HG02884 (cell line): ENCODE results near the gene RBFOX2.
"Not testable (repeated sequence)": the region's sequence is repeated elsewhere in the genome, so short reads cannot be mapped to it uniquely, and the experiment has no call there.

Experiments used
- ATAC-seq: cut with Tn5 transposase; IDR thresholded peaks from one replicate; pipeline ENCODE4 v1.9.1; 2021; ENCODE audit warnings: mild to moderate bottlenecking, moderate library complexity; ENCODE audit not compliant: unreplicated experiment

The RBFOX2 gene, protein sequence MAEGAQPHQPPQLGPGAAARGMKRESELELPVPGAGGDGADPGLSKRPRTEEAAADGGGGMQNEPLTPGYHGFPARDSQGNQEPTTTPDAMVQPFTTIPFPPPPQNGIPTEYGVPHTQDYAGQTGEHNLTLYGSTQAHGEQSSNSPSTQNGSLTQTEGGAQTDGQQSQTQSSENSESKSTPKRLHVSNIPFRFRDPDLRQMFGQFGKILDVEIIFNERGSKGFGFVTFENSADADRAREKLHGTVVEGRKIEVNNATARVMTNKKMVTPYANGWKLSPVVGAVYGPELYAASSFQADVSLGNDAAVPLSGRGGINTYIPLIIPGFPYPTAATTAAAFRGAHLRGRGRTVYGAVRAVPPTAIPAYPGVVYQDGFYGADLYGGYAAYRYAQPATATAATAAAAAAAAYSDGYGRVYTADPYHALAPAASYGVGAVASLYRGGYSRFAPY

DNA sequence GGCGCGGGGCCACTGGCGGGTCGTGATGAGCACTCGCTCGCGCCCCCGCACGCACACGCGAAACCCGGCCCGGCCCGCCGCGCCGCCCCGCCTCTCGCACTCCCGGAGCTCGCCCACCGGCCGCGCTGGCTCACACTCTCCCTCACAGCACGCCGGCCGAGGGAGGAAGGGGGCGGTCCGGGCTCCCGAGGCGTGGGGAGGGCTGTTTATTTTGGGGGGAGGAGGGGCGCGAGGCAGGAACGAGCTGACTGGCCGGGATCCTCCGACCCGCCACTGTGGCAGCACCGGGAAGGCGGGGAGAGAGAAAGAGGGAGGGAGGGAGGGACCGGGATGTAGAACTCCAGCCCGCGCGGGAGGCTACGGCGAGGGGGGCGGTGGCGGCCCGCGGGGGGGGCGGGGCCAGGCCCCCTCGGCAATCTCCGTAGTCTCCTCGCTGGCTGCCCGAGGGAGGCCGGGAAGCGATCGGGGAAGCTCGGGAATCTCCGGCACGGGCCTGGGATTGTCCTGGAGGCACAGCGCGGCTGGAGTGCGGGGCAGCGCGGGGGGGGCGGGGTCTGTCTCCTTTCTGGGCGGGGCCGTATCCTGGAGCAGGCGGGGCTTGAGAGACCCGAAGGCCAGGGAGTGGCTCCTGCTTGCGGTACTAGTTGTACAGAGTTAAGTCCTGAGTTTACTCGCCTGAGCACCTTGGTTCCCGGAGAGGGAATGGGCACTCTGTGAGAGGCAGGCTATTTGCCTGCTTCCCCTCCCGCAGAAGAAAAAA lies at the start of gene RBFOX2:
Gene RBFOX2 (minus strand): TSS at position 179 of the 760 bp plus-strand sequence. CDS start 399 bp downstream, outside the sequence.
- no peak for ATAC-seq

DNA sequence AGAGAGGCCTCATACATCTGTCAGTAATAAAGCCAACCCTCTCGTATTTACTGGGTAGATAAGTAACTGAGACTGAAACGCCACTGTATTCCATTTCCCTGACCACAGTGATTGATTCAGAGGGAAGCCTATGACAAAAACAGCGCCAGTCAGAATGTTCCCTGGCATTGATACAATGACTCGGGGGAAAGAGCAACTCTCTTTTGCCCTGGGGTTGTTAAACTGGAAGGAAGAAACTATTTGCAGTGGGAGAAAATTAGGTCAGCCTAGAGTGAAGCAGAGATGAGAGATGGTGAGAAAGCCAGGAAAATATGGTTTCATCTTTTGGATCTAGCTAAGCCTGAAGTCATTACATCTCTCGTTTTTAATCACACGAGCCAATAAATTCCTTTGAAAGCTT lies 48.6 kb upstream of the RBFOX2 start:
- ATAC-seq: no peak

DNA sequence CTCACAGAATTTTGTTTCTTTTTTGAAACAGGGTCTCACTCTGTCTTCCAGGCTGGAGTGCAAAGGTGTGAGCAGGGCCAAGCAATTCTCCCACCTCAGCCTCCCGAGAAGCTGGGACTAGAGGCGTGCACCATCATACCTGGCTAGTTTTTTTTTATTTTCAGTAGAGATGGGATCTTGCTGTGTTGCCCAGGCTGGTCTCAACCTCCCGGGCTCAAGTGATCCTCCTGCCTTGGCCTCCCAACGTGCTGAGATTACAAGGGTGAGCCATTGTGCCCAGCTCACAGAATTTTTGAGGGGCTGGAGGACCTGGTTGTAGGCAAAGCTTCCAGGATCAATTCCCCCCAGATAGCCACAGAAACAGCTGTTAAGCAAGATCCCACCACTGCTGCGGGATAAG lies 47.1 kb upstream of the RBFOX2 start:
- no peak for ATAC-seq

DNA sequence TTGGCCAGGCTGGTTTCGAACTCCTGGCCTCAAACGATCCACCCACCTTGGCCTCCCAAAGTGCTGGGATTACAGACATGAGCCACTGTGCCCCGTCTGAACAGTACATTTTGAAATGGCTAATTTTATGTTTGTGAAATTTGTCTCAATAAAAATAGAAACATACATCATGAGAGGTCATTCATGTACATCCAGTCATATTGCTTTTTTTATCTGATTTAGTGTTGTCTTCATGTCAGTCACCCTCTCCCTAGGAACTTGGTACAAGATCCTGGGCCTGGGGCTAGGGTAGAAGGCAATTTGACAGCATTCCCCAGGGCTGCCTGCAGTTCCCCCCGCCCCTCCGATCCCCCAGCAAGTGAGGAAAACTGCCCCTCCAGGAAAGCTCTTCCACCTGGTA lies 46.6 kb upstream of the RBFOX2 start:
- no peak for ATAC-seq

DNA sequence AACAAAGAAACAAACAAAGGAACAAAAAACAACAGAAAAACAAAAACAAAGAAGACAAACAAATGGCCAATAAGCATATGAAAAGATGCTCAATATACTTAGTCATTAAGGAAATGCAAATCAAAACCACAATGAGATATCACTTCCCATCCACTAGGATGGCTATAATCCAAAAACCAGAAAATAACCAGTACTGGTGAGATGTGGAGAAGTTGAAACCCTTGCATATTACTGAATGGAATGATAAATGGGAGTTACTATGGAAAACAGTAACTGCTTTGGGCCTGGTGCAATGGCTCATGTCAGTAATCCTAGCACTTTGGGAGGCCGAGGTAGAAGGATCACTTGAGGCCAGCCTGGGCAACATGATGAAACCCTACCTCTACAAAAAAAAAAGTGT lies 44.9 kb upstream of the RBFOX2 start:
- ATAC-seq: no peak

GRCh38 chr22:36070645-36071044 lies 42.0 kb upstream of the RBFOX2 start:
- not testable (repeated sequence) for ATAC-seq

DNA sequence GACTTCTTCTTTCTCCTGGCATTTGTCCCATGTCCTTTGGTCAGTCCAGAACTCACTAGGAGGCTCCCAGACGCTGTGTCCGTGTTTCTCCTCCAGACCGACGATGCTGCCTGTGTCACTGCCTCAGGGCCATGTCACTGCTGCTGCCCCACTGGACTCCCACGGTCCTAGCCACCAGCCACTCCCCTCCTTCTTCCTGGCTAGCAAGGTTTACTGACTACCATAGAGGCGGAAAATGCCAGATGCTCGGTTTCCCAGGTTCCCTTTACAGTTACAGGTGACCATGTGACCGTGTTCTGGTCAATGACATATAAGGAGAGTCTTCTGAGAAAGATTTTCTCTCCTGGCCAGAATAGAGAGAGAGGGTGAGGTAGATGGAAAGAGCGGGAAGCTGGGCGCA lies 40.7 kb upstream of the RBFOX2 start:
- no peak for ATAC-seq

DNA sequence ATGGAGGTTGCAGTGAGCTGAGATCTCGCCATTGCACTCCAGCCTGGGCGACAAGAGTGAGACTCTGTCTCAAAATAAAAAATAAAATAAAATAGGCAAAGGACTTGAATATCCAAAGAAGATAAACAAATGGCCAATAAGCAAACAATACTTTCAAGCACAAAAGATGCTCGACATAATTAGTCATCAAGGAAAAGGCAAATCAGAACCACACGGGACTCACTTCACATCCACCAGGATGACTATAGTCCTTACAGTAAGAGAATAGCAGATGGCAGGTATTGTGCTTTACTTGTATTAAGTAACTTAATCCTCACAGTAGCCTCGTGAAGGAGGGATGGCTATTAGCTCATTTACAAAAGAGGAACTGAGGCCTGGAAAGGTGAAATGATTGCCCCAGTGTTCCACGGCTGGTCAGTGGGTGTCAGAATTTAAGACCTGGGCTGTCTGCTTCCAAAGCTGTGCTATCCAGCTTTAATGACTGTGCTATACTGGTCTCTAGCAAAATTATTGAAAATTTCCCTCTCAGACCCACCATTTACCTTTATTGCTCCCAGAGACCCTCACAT lies 40.2 kb upstream of the RBFOX2 start:
- ATAC-seq: no peak

DNA sequence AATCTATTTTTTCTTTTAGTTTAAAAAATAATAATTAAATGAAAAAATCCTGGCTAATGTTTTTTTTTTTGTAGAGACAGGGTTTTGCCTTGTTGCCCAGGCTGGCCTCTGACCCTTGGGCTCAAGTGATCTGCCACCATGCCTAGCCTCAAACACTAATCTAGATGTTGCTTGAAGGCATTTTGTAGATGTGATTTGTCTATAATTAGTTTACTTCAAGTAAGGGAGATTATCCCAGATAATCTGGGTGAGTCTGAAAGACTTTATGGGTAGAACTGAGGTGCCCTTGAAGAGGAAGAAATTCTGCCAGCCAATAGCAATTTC lies 38.6 kb upstream of the RBFOX2 start:
- no peak for ATAC-seq

DNA sequence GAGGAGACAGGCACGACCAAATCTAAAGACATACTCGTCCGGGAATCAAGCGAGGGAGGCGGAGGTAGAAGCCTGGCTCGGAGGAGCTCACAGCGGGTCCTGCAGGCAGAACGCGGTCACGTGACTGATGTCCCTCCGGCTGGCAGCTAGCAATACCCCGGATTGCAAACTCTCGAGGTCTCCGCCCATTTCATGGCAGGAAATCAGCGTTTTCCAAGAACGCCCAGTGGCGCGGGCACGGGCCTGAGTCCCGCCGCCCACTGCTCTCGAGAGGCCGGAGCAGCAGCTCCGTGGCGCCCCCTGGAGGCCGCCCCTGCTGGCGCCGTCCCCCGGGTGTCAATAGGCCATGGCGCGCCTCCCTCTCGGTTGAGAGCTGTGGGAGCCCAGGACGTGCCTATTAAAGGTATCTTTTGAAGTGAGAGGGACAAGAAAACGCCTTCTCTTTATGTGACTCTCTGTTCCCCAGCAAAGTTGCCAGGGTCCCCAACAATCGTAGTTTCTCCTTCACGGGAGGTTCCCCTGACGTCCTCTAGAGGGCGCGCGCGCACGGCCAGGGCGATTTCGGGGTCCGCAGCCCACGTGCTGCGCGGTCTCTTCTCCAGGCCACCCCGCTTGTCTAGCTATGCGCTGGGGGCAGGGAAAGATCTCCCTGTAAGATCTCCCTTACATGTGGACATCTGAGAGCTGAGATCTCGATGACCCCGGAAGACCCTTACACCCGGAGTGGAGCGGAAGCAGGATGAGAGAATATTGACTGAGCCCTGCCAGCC lies 37.3 kb upstream of the RBFOX2 start:
- ATAC-seq: no peak

GRCh38 chr22:36065462-36065774 lies 36.8 kb upstream of the RBFOX2 start:
- no peak for ATAC-seq

- no peak for ATAC-seq
These were observed 35.7 kb upstream of the RBFOX2 start for GRCh38 chr22:36064358-36064757.

- ATAC-seq: no peak
These were observed 28.4 kb upstream of the RBFOX2 start for GRCh38 chr22:36056980-36057379.

DNA sequence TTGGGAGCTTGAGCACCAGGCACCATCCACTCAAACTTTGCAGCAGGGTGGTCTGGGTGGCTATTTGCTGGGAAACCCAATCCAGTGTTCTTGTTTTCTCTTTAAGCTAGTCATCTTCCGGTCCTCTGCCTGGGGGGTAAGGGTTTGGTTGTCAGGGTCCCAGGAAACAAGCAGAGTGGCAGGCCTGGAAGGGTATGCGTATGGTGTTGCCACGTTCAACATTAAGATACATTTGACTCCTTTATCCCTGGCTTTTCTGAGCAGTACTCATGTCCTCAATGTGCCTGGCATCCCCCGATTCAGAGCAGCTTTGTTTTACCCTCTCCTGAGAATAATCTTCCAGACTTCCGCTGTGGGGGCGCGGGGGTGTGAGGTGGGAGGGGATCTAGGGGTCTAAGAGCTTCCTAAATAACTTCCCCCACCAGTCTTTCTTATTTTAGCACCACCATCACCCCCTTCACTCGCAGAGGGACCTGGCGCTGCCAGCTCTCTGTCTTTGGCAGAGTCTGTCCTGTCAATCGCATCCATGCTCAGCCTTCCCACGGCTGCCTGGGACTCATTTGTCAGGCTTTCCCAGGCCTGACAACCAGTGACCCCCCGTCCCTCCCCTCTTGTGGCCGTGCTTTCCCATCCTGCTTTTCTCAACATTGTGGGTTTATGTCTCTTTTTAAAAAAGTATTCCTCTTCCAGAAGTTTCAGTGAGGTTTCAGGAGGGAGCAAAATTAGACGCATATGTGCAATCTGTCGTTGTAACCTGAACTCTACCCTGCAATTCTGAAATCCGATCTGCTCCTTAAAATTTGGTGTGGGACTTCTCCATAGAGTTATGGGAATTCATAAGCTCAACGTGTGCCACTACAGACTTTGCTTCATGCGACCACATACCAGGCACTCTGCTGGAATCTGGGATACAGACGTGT lies 27.0 kb upstream of the RBFOX2 start:
- no peak for ATAC-seq

DNA sequence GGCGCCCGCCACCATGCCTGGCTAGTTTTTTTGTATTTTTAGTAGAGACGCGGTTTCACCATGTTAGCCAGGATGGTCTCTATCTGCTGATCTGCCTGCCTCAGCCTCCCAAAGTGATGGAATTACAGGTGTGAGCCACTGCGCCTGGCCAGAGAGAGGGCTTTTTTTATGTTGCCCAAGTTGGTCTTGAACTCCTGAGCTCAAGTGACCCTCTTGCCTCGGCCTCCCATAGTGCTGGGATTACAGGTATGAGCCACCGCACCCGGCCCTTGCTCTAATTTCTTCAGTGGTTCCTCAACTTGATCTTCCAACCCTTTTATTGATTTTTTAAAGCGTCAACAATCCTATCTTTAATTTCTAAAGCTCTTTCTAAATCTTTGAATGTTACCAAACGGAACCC lies 25.8 kb upstream of the RBFOX2 start:
- ATAC-seq: not testable (repeated sequence)

GRCh38 chr22:36053242-36054147 lies 24.9 kb upstream of the RBFOX2 start:
- no peak for ATAC-seq

- no peak for ATAC-seq
These were observed 23.9 kb upstream of the RBFOX2 start for GRCh38 chr22:36052505-36052941.

- no peak for ATAC-seq
These were observed 21.0 kb upstream of the RBFOX2 start for GRCh38 chr22:36049678-36049997.

DNA sequence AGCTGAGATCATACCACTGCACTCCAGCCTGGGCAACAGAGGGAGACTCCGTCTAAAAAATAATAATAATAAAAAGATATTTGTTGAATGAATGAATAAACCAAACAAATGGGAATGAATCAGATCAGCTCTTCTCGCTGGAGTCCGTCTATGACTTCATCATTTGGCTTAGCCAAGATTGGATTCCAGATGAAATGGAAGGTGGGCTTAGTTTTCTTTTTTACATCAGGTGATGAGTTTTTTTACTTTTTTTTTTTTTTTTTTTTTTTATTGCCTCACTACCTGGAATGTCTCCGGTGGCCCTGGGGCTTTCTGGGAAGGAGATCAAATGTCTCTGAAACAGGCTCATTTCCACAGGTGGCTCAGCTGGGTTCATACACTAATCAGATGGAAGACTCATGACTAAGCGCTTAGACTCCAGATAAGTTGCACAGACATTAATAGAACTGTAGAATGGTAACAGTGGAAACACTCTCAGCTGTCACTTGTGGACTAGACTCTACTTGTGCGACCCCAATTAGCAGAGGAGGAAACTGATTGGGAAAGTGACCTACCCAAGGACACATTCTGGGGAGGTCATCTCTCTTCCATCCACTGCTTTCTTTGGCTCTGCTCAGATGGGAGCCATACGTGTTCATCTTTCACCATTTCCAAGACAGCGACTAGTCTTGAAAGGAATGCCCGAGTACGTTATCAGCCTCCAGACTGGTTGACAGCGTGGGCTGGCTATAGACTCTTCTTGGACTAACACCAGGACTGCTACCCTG lies 20.5 kb upstream of the RBFOX2 start:
- ATAC-seq: no peak
